NCI-H1436 treated with DMSO at 0.1 percent for 48 hours (cell line): Measurements from ENCODE around the gene FTCD.
"Not testable (repeated sequence)": the region's sequence is repeated elsewhere in the genome, so short reads cannot be mapped to it uniquely, and the experiment has no call there.

Experiments
- DNase-seq: peaks from one replicate; lab custom pipeline; 2025; lab: John Stamatoyannopoulos, UW

FTCD gene

GRCh38 chr21:46170436-46171193 is 15.2 kb upstream of the FTCD start:
- not testable (repeated sequence) for DNase-seq

DNA sequence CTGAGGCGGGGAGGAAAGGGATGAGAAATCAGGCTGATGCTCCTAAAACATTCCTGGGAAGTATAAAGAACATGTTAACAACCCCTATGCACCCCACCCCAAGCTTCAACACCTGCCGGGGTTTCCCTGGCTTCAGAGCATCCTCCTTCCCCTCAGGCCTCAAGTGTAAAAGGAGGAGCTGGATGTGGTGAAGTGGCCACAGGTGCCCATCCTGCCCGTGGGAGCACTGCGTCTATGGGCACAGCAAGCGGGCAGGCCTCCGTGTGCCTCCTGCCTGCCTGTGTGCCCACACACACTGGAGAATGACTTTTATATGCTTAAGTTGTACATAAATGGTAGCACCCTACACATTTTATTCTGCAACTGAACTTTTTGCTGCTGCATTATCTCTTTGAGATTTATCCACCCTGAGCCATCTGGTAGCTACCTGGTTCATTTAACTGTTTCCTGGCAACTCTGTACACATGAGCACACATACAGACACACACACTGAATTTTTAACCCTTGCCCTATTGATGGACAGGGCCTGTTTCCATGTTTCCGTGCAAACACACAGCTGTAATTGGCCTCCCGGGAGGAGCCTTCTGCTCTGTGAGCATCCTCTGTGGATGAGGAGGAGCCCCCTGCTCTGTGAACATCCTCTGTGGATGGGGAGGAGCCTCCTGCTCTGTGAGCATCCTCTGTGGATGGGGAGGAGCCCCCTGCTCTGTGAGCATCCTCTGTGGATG is 13.4 kb upstream of the FTCD start:
- DNase-seq, result no peak

- DNase-seq, result no peak
Observed at GRCh38 chr21:46168238-46168637, 12.9 kb upstream of the FTCD start.

- no peak for DNase-seq
Observed at GRCh38 chr21:46165098-46165497, 9.7 kb upstream of the FTCD start.

DNA sequence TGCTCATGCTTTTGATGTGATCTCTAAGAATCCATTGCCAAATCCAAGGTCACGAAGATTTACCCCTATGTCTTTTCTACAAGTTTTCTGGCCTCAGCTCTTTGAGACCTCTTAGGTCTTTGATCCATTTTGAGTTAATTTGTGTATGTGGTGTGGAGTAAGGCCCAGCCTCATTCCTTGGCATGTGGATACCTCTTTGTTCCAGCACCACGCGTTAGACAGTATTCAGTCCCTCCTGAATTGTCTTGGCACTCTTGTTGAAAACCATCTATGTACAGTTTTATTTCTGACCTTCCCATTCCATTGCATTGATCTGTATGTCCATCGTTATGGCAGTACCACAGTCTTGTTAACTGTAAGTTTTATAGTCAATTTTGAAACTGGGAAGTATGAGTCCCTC is 8.0 kb upstream of the FTCD start:
- no peak for DNase-seq

GRCh38 chr21:46161633-46162592 is 6.5 kb upstream of the FTCD start:
- DNase-seq, result no peak

DNA sequence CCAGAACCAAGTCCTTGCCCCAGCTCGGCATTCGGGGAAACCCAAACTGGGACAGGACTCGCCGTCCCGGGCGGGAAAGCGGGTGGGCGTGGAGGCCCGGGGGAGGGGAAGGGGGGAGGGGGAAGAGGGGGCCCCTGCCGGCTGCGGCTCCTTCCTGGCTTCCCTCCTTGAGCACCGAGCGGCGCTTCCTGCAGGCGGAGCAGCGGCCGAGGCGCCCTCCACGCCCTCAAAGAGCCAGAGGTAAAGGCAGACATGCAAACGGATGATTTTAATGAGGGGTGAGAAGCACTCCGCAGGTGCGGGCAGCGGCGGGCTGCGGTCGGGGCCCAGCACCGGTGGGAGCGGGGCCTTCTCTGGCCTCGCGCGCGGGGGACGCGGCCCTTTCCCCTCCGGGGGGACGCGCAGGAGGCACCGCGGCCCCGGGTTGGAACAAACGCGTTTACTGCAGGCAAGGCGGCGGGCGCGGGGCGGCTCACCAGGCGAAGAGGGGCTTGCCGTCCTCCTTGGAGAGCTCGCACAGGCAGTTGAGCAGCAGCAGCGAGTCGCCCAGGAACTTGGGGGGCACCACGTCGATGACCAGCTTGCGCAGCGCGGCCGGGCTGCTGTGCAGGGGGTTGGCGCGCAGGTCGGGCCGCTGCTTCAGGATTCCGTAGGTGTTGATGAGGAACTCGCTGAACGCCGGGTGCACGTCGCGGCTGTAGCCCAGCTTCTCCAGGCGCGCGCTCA is 5.7 kb upstream of the FTCD start:
- DNase-seq, result no peak

DNA sequence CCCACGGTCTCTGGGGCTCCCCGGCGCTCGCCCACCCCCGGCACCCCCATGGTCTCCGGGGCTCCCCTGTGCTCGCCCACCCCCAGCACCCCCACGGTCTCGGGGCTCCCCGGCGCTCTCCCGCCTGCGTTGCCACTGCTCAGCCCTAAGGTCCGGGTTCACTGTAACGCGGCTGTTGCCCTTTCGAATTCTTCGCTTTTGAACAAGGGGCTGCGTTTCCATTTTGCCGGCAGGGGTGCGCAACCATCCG is 5.2 kb upstream of the FTCD start:
- DNase-seq, result no peak

- no peak for DNase-seq
Observed at GRCh38 chr21:46159841-46160656, 4.7 kb upstream of the FTCD start.

- no peak for DNase-seq
Observed at GRCh38 chr21:46159390-46159789, 4.0 kb upstream of the FTCD start.

GRCh38 chr21:46158666-46159300 is 3.4 kb upstream of the FTCD start:
- DNase-seq, result no peak

GRCh38 chr21:46157987-46158451 is 2.6 kb upstream of the FTCD start:
- no peak for DNase-seq

- DNase-seq, result no peak
Observed at GRCh38 chr21:46157396-46157986, 2.1 kb upstream of the FTCD start.

GRCh38 chr21:46156678-46157077 is 1.3 kb upstream of the FTCD start:
- no peak for DNase-seq

GRCh38 chr21:46156378-46156645 is 933 bp upstream of the FTCD start:
- DNase-seq, result no peak

- no peak for DNase-seq
Observed at GRCh38 chr21:46154955-46155513, 345 bp downstream of the FTCD start.

DNA sequence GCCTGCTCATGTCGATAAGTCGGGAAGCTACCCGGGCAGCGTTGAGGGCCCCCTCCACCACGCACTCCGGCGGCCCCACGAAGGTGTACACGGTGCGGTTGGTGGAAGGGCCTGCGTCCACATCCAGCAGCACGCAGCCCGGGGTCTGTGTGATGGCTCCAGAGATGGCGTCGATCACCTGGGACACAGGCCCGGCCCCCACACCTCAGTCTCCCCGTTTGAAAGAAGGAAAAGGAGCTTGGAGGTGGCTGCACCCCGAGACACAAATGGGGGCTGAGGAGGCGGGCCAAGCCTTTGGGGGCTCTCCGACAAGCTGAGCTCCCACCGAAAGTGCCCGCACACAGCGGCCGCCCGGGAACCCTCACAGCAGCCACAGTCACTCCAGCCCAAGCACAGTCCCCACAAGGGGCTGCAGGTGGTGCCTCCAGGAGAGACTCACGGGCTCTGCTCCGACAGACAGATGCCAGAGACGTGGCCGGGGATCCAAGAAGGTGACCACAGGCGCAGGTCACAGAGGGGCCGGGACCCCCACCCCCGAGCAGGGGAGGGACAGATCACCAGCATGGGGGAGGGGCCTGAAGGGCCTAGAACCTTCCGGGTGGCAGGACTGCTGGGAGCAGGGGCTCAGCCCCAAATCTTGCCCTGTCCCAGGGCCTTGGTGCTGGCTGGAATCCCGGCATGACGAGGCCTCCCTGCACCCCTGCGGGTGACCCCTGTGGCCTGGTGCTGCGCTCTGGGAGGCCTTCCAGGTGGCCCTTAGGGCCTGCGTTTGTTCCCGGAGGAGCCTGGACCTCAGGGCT is 1.0 kb downstream of the FTCD start:
- no peak for DNase-seq

DNA sequence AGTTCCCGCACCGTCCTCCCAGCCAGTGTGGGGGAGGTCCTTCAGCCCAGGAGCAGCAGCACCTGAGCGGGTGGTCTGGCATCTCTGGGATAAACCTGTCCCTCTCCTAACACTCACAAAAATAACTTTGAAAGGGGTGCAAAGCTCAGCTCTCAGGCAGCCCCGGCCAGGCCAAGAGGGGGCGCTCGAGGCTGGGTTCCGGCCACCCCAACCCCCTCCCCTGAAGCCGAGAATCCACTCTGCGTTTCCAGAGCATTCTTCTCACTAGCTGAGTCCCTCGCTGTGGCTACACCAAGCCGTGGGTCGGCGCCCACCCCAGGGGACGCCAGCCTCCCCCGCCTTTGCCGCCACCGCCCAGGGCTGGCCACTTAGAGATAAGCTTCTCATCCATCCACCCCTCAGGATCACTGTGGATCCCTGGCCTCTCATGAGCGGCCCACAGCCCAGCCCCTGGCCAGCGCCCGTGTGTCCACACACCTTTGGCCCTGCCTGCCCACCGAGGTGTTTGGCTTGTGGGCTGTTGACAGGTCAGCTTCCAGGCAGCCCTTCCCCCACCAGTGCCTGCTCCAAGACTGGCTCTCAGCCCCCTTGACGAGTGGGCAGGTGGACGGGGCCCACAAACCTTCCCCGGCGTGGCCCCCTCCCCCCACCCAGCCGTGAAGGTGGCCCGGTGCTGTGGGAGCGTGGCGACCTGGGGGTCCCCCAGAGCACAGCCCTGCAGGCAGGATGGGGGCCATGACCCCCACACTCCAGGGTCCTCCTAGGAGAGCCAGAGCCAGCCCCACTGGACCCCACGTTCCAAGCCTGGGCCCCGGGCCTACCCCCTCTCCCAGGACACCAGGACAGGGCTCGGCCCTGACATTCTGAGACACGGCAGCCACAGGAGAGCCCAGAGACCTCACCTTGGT is 1.9 kb downstream of the FTCD start:
- DNase-seq, result no peak
